ENCODE data around the gene TEX29.

Gene TEX29

DNA sequence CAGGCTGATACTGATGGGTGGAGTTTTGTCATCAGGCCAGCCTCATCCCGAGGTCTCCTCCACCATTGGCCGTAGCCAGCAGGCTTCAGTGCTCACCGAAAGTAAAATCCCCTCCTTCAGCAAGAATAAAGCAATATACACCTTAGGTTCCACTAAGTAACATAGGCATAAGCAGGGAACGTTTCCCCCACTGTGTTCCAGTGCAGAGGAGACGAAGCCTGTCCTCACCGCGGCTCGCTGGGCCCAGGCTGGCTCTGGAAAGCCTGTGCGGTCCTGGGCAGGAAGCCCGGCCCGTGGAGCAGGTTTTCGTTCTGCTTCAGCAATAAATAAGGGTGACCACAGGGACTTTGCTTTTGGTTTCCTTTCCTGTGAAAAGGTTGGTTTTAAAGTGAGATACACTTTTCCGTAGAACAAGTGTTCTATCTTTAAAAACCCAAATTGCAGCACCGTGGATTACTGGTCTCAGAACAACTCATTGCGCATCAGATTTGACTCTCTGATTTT is 16.3 kb upstream of the TEX29 start:
- Histone ChIP-seq H3K4me1 (peaks cover 13% of the 10 kb centered on the region), H3K9me3 (peaks cover 22% of the 10 kb centered on the region), H3K27me3 (no peaks in the 10 kb centered on the region), H3K36me3 (peaks cover 97% of the 10 kb centered on the region), H4K20me1 (peaks cover 20% of the 10 kb centered on the region), H3K4me2 (peak overlapping the region; percentile 23), H3K4me3 (no peak overlapping the region), H3K27ac (peak overlapping the region; percentile 11; the same call in 1 of the 2 replicates), H3K9ac (no peak overlapping the region; the same call in 1 of the 2 replicates)
- TF ChIP-seq Cebpa-rat (IDR thresholded peaks at IDR 0.05) = no peak

DNA sequence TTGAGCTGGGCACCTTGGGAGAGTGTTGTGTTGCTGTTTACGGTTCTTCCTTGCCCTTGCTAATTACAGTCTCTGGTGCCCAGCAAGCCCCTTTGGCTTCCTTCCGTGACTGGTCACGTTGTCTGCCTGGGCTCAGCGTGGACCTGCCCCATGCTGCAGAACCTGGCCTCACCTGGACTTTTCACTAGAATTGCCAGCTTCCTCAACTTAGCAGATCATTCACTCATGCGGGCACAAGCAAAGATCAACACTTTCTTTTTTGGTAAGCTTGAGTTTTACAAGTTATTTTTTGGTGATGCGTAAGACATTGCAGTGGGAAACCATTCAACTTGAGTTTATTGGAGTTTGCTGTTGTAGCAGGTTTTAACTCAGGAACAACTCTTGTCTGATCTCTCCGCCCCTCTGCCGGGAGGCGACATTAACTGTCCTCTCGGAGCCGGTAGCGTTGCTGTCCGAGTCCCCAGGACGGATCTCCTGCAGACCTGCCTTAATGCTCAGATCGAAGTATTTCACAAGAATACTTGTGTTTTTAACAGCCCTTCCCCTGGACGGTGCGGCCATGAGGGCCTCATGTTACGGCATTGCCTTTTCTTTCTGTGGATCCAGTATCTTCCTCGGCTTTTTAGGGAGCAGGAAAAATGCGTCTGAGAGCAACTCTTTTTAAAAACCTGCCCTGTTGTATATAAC is 15.7 kb upstream of the TEX29 start:
- H3K4me2 ChIP-seq = no peak overlapping the region
- no peak overlapping the region for H3K9ac ChIP-seq
- no peak overlapping the region for H3K4me3 ChIP-seq
- peaks cover 22% of the 10 kb centered on the region for H3K9me3 ChIP-seq
- no peak for TF ChIP-seq Cebpa-rat (IDR thresholded peaks at IDR 0.05)
- peaks cover 95% of the 10 kb centered on the region for H3K36me3 ChIP-seq
- H4K20me1 ChIP-seq = peaks cover 17% of the 10 kb centered on the region
- peaks cover 13% of the 10 kb centered on the region for H3K4me1 ChIP-seq
- H3K27me3 ChIP-seq = no peaks in the 10 kb centered on the region
- H3K27ac ChIP-seq = no peak overlapping the region

GRCh38 chr13:111312944-111313590 is 7.4 kb upstream of the TEX29 start:
- H3K27ac ChIP-seq = no peak overlapping the region
- no peak overlapping the region for H3K4me3 ChIP-seq
- no peak overlapping the region for H3K9ac ChIP-seq
- TF ChIP-seq Cebpa-rat (IDR thresholded peaks at IDR 0.05) = no peak
- H3K27me3 ChIP-seq = no peaks in the 10 kb centered on the region
- H4K20me1 ChIP-seq = peaks cover 26% of the 10 kb centered on the region
- H3K4me2 ChIP-seq = no peak overlapping the region
- no peaks in the 10 kb centered on the region for H3K4me1 ChIP-seq
- H3K36me3 ChIP-seq = peaks cover 69% of the 10 kb centered on the region
- H3K9me3 ChIP-seq = peaks cover 36% of the 10 kb centered on the region

DNA sequence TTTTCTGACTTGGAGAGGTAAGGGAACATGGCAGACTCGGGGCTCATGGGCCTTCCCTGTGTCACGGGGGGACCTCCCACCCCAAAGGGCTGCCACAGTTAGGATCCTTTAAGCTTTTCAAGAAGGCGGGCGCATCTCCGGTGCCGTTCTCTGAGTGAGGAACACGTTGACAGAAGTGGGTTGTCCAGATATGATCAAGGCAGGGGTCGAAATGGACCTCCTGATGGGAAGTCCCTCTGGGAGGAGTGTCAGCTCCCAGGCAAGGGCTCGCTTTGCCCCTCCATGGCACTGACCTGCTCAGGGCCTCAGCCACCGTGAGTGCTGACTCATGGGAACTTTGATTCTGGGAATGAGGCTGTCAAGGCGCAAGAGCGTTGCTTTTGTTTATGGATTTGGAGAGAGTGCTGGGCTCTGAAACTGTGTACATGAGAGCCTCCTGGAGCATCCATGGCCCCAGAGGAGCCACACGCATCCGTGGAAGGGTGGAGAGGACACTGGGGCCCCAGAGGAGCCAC is 6.5 kb upstream of the TEX29 start:
- no peaks in the 10 kb centered on the region for H3K4me1 ChIP-seq
- no peak overlapping the region for H3K4me3 ChIP-seq
- TF ChIP-seq Cebpa-rat (IDR thresholded peaks at IDR 0.05) = no peak
- H4K20me1 ChIP-seq = peaks cover 26% of the 10 kb centered on the region
- no peaks in the 10 kb centered on the region for H3K27me3 ChIP-seq
- no peak overlapping the region for H3K4me2 ChIP-seq
- peaks cover 31% of the 10 kb centered on the region for H3K9me3 ChIP-seq
- no peak overlapping the region for H3K9ac ChIP-seq
- H3K27ac ChIP-seq = no peak overlapping the region
- H3K36me3 ChIP-seq = peaks cover 60% of the 10 kb centered on the region

DNA sequence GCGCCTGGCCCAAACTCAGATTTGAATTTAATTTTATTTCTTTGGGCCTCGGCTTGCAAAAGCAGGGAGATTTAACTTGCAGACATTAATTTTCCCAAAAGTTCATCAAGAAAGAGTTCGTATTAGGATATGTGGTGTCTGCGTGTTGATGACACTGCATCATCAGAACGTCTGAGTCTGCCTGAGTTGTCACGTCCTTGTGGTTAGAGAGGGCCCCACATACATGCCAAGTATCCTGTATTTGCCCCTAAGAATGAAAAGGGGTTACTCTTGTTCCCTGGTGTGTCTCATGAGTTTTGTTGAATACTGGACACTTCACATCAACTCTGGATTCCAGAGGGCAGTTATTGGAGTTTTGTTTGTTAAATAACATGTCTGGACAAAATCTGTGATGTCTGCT is 5.6 kb upstream of the TEX29 start:
- H3K9me3 ChIP-seq = peaks cover 31% of the 10 kb centered on the region
- TF ChIP-seq Cebpa-rat (IDR thresholded peaks at IDR 0.05) = no peak
- no peaks in the 10 kb centered on the region for H3K27me3 ChIP-seq

GRCh38 chr13:111315347-111315995 is 5.0 kb upstream of the TEX29 start:
- H3K27me3 ChIP-seq = no peaks in the 10 kb centered on the region
- H3K4me2 ChIP-seq = no peak overlapping the region
- no peaks in the 10 kb centered on the region for H3K4me1 ChIP-seq
- H4K20me1 ChIP-seq = peaks cover 17% of the 10 kb centered on the region
- peaks cover 47% of the 10 kb centered on the region for H3K36me3 ChIP-seq
- no peak overlapping the region for H3K27ac ChIP-seq
- peaks cover 26% of the 10 kb centered on the region for H3K9me3 ChIP-seq
- no peak for TF ChIP-seq Cebpa-rat (IDR thresholded peaks at IDR 0.05)
- H3K4me3 ChIP-seq = no peak overlapping the region
- no peak overlapping the region for H3K9ac ChIP-seq

More for the DNA sequence above, 5.6 kb upstream of the TEX29 start:
- no peak overlapping the region for H3K4me2 ChIP-seq
- peaks cover 53% of the 10 kb centered on the region for H3K36me3 ChIP-seq
- no peaks in the 10 kb centered on the region for H3K4me1 ChIP-seq
- no peak overlapping the region for H3K4me3 ChIP-seq
- H4K20me1 ChIP-seq = peaks cover 23% of the 10 kb centered on the region
- H3K27ac ChIP-seq = no peak overlapping the region
- no peak overlapping the region for H3K9ac ChIP-seq

- H3K27me3 ChIP-seq = no peaks in the 10 kb centered on the region
- TF ChIP-seq Cebpa-rat (IDR thresholded peaks at IDR 0.05) = no peak
Measured at GRCh38 chr13:111316161-111316730, 4.2 kb upstream of the TEX29 start.

GRCh38 chr13:111317042-111317550 is 3.3 kb upstream of the TEX29 start:
- Histone ChIP-seq H3K27ac (no peak overlapping the region), H3K4me1 (0 out of 2 replicates have a peak, but pooled peaks cover 2% of the 10 kb centered on the region), H3K9me3 (peaks cover 11% of the 10 kb centered on the region), H3K27me3 (no peaks in the 10 kb centered on the region), H3K9ac (no peak overlapping the region), H4K20me1 (peaks cover under 1% of the 10 kb centered on the region; the same call in 1 of the 2 replicates), H3K4me2 (no peak overlapping the region), H3K4me3 (no peak overlapping the region), H3K36me3 (peaks cover 31% of the 10 kb centered on the region)
- no peak for TF ChIP-seq Cebpa-rat (IDR thresholded peaks at IDR 0.05)

More at GRCh38 chr13:111316161-111316730, 4.2 kb upstream of the TEX29 start:
- peaks cover 19% of the 10 kb centered on the region for H3K9me3 ChIP-seq
- H3K9ac ChIP-seq = no peak overlapping the region
- H3K36me3 ChIP-seq = peaks cover 39% of the 10 kb centered on the region
- no peak overlapping the region for H3K4me2 ChIP-seq
- no peaks in the 10 kb centered on the region for H3K4me1 ChIP-seq
- no peak overlapping the region for H3K4me3 ChIP-seq
- H3K27ac ChIP-seq = no peak overlapping the region
- H4K20me1 ChIP-seq = peaks cover 9% of the 10 kb centered on the region

DNA sequence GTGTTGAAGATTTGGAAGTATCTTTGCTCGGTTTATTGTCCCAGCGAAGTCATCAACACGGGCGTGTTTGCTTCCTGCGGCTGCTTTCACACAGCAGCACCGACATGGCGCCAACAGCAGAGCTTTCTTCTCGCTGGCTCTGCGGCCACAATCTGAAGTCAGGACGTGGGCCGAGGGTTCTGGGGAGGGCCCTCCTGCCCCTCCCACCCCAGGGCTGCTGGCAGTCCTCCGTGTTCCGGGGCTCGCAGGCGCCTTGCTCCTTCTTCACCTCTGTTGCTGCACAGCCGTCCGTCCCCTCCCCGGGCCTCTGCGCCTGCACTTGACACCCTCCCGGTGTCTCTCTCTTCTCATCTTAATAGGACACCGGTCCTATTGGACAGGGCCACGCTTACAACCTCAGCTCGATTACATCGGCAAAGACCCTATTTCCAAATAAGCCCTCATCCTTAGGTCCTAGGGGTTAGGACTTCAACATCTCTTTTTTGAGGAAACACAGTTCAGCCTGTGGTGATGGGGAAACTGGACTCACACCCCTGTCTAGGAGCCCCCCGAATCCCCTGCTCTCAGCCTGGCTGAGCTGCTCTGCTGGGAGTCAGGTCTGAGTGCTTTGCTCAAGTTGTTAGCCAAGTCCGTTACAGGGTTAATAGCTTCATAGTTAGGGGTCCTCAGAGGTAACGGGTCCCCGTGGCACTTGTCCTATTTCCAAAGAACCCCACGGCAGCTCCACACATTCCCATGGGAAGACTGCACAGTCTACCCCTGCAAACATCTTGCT is 2.7 kb upstream of the TEX29 start:
- no peak overlapping the region for H3K27ac ChIP-seq
- no peak overlapping the region for H3K4me3 ChIP-seq
- H3K9me3 ChIP-seq = peaks cover 4% of the 10 kb centered on the region
- H3K27me3 ChIP-seq = no peaks in the 10 kb centered on the region
- peaks cover 9% of the 10 kb centered on the region for H3K4me1 ChIP-seq
- no peak for TF ChIP-seq Cebpa-rat (IDR thresholded peaks at IDR 0.05)
- H4K20me1 ChIP-seq = no peaks in the 10 kb centered on the region
- peaks cover 24% of the 10 kb centered on the region for H3K36me3 ChIP-seq
- no peak overlapping the region for H3K9ac ChIP-seq
- H3K4me2 ChIP-seq = no peak overlapping the region

Measured in BLaER1 (cell line).